DOHH2 (cell line): ENCODE results near the gene SUGCT.

Experiments
- H3F3A ChIP-seq: fragments of 200-600 bp; sonication (generic), shearing (Covaris generic); 2 replicates; pipeline ENCODE4 v1.6.0; 2016; ENCODE audit warnings: antibody characterized with exemption, mild to moderate bottlenecking; ENCODE audit not compliant: control insufficient read depth, insufficient read depth
- H3K27ac ChIP-seq: fragments of 200-600 bp; sonication (generic); 2 replicates; pipeline ENCODE4 v1.5.1; 2014; ENCODE audit warnings: low read depth, mild to moderate bottlenecking, low read length, moderate library complexity
- H3K27me3 ChIP-seq: fragments of 200-600 bp; sonication (generic); 2 replicates; pipeline ENCODE4 v1.6.1; 2014; ENCODE audit warnings: mild to moderate bottlenecking, low read length, mixed read lengths; ENCODE audit not compliant: control insufficient read depth
- H3K36me3 ChIP-seq: fragments of 200-600 bp; sonication (generic); 2 replicates; pipeline ENCODE4 v1.6.1; 2014; ENCODE audit warnings: mild to moderate bottlenecking, low read length, moderate library complexity, mixed read lengths; ENCODE audit not compliant: control insufficient read depth
- H3K4me1 ChIP-seq: fragments of 200-600 bp; sonication (generic); 2 replicates; pipeline ENCODE4 v1.6.1; 2014; ENCODE audit warnings: mild to moderate bottlenecking, low read length, mixed read lengths; ENCODE audit not compliant: control insufficient read depth
- H3K4me2 ChIP-seq: fragments of 200-600 bp; sonication (generic); 2 replicates; pipeline ENCODE4 v1.6.0; 2014; ENCODE audit warnings: mild to moderate bottlenecking, low read length, moderate library complexity
- H3K4me3 ChIP-seq: fragments of 200-600 bp; sonication (generic); 2 replicates; pipeline ENCODE4 v1.5.1; 2014; ENCODE audit warnings: mild to moderate bottlenecking, low read length, mixed read lengths
- H3K79me2 ChIP-seq: fragments of 200-600 bp; sonication (generic); 2 replicates; pipeline ENCODE4 v1.6.1; 2014; ENCODE audit warnings: mild to moderate bottlenecking, low read length, mixed read lengths; ENCODE audit not compliant: control insufficient read depth
- H3K9me2 ChIP-seq: fragments of 200-600 bp; sonication (generic); replicated peaks from 2 replicates; pipeline ENCODE4 v1.6.1; 2014; ENCODE audit warnings: mild to moderate bottlenecking, low read length, mixed read lengths; ENCODE audit not compliant: control insufficient read depth
- H3K9me3 ChIP-seq: fragments of 200-600 bp; sonication (generic); 2 replicates; pipeline ENCODE4 v1.6.1; 2014; ENCODE audit warnings: antibody characterized with exemption, low read length, mixed read lengths; ENCODE audit not compliant: control insufficient read depth, insufficient read depth
- H4K20me1 ChIP-seq: fragments of 200-600 bp; sonication (generic); 2 replicates; pipeline ENCODE4 v1.6.0; 2014; ENCODE audit warnings: low read depth, mild to moderate bottlenecking, antibody characterized with exemption, low read length, moderate library complexity; ENCODE audit not compliant: control insufficient read depth, insufficient read depth
- CTCF ChIP-seq: fragments of 200-600 bp; sonication (generic); IDR thresholded peaks from one replicate; pipeline ENCODE4 v1.5.1; 2014; ENCODE audit warnings: antibody characterized with exemption, mild to moderate bottlenecking, low read depth, low read length; ENCODE audit not compliant: poor library complexity, severe bottlenecking
- EZH2phosphoT487 ChIP-seq: fragments of 200-600 bp; sonication (generic); IDR thresholded peaks from 2 replicates; pipeline ENCODE4 v1.6.1; 2017; ENCODE audit warnings: borderline replicate concordance, mild to moderate bottlenecking, antibody characterized with exemption, low read length, moderate library complexity, mixed read lengths

SUGCT gene

GRCh38 chr7:40891232-40891631 is 756.4 kb downstream of the SUGCT start:
- Histone ChIP-seq H3K9me3 (peaks cover 30% of the 10 kb centered on the region; the same call in 1 of the 2 replicates), H4K20me1 (no peaks in the 10 kb centered on the region), H3K4me2 (no peak overlapping the region), H3F3A (no peaks in the 10 kb centered on the region; the same call in 1 of the 2 replicates), H3K27me3 (no peaks in the 10 kb centered on the region), H3K9me2 (no peaks in the 10 kb centered on the region), H3K79me2 (no peaks in the 10 kb centered on the region), H3K4me3 (no peak overlapping the region), H3K36me3 (no peaks in the 10 kb centered on the region), H3K4me1 (no peaks in the 10 kb centered on the region), H3K27ac (no peak overlapping the region)
- TF ChIP-seq CTCF: no peak
- TF ChIP-seq EZH2phosphoT487: no peak

- Histone ChIP-seq H3K79me2 (no peaks in the 10 kb centered on the region), H3K9me3 (peaks cover 43% of the 10 kb centered on the region; the same call in 1 of the 2 replicates), H3K27ac (no peak overlapping the region), H3K4me3 (no peak overlapping the region), H3K27me3 (no peaks in the 10 kb centered on the region), H3F3A (no peaks in the 10 kb centered on the region; the same call in 1 of the 2 replicates), H3K4me1 (no peaks in the 10 kb centered on the region), H3K4me2 (no peak overlapping the region), H4K20me1 (no peaks in the 10 kb centered on the region), H3K9me2 (no peaks in the 10 kb centered on the region), H3K36me3 (no peaks in the 10 kb centered on the region)
- TF ChIP-seq CTCF (no peak), EZH2phosphoT487 (no peak)
These were observed 764.3 kb downstream of the SUGCT start for GRCh38 chr7:40899151-40899550.

GRCh38 chr7:40899636-40900507 is 765.1 kb downstream of the SUGCT start:
- TF ChIP-seq CTCF (no peak), EZH2phosphoT487 (no peak)
- Histone ChIP-seq H3K9me3 (peaks cover 39% of the 10 kb centered on the region; the same call in 1 of the 2 replicates), H3K4me2 (no peak overlapping the region), H3K36me3 (no peaks in the 10 kb centered on the region), H3F3A (no peaks in the 10 kb centered on the region; the same call in 1 of the 2 replicates), H3K79me2 (no peaks in the 10 kb centered on the region), H3K4me3 (no peak overlapping the region), H4K20me1 (no peaks in the 10 kb centered on the region), H3K27me3 (no peaks in the 10 kb centered on the region), H3K27ac (no peak overlapping the region), H3K4me1 (no peaks in the 10 kb centered on the region), H3K9me2 (no peaks in the 10 kb centered on the region)
